Epithelial cell of umbilical artery (primary cell): ENCODE measurements around the gene OR6B3. TPM values are rescaled to one million over a fixed set of nuclear protein-coding genes. Genes with fewer than 3 reads are reported as not detected.

ENCODE experiments used
- total RNA-seq: library from RNA; depleted of rRNA; stranded (reverse); fragments of >200 nt; gene quantifications from 2 replicates; pipeline ENCODE4 v1.2.3, GENCODE V29; 2014

OR6B3 gene
- total RNA-seq, result not detected in 2 replicates

DNA sequence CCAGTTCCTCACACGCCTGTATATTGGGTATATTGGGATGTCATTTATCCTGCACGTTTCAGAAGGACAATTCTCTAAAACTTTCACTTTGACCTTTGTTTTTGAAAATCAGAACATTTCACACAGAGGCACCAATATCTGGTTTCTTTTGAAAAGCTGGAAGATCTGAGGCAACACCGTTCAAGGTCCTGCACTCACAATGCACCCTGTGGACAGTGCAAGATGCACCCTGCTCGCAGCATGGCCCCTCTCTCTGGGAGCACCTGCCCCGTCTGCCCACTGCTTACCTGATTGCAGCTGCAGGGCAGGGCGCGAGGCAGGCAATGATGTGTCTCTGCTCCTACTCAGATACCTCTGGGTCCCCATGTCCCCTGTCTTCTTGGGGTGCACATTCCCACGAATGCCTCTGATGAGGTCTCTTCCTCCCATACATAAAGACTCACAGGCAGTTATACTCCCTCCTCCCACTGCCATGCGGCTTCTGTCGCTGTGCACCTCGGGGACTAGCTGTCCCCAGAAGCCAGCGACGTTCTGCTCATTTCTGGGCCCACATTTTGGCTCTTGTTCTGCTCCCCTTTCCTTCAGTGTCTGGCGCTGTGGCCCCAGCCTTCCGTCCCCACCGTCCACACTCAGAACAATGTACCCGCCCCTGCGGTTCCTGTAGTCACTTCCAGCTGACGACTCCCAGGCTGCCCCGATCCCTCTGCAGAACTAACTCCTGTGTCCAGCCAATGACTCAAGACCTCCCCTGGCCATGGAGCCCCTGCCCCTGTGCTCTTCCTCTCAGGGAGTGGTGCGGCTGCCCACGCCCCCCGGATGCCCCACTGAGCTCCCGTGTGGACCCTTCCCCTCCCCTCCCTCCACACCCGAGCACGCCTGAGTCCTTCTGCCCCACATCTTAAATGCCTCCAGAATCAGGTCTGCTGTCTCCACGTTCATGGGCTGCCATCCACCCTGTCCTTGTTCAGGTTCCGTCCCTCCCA lies at the start of gene OR6B3:
Gene OR6B3, minus strand, starts transcription at position 349 of the 983 bp plus-strand sequence.

GRCh38 chr2:240030379-240031094 lies 22.8 kb downstream of the OR6B3 start, which contains the start of gene OR6B2:
Gene OR6B2, minus strand, starts transcription at chr2:240030429. Its CDS starts 0 bp downstream, at chr2:240030429.

Other genes starting within 250 kb of the OR6B3 start
- gene NDUFA10, start 28.2 kb downstream of the OR6B3 start, total RNA-seq, result 108 and 135 TPM in 2 replicates
- gene OR6B2, start 23.1 kb downstream of the OR6B3 start, total RNA-seq, result not detected in 2 replicates
- 141 and 159 TPM in 2 replicates for gene COPS9, start 82.8 kb upstream of the OR6B3 start, total RNA-seq
- not detected in 2 replicates for gene OTOS, start 87.1 kb upstream of the OR6B3 start, total RNA-seq